Thoracic aorta (tissue), 2 donors: ENCODE results near the gene WRNIP1. TPM values are rescaled to one million over a fixed set of nuclear protein-coding genes. Genes with fewer than 3 reads are reported as not detected.

Source experiments
- ATAC-seq: fragments of 150-250 bp; one replicate; pipeline ENCODE4 v1.8.0; 2017; ENCODE audit warnings: low read depth; ENCODE audit not compliant: insufficient number of reproducible peaks, low FRiP score
- DNase-seq: peaks from one replicate; pipeline ENCODE4 v3.0.0-alpha.2; 2020; ENCODE audit warnings: low spot score
- H3K27ac ChIP-seq, 2 donors: fragments of 200-600 bp; sonication (generic); 1 replicate in 1 of 2; 2 replicates in 1 of 2; pipeline ENCODE4 v1.5.1; 2016; ENCODE audit warnings: mild to moderate bottlenecking in 2 of 2, moderate library complexity in 2 of 2
- H3K27me3 ChIP-seq: fragments of 200-600 bp; sonication (generic); replicated peaks from 2 replicates; pipeline ENCODE4 v1.6.0; 2016; ENCODE audit warnings: mild to moderate bottlenecking; ENCODE audit not compliant: insufficient read depth
- H3K36me3 ChIP-seq: fragments of 200-600 bp; sonication (generic); one replicate; pipeline ENCODE4 v1.5.1; 2016
- H3K4me1 ChIP-seq, 2 donors: fragments of 200-600 bp; sonication (generic); 1 replicate in 1 of 2; 2 replicates in 1 of 2; pipeline versions ENCODE4 v1.5.1 to v1.6.0; 2016; ENCODE audit warnings: low read depth in 2 of 2, mild to moderate bottlenecking in 1 of 2; ENCODE audit not compliant: control insufficient read depth in 1 of 2
- H3K4me3 ChIP-seq: fragments of 200-600 bp; sonication (generic); 2 replicates; pipeline ENCODE4 v1.5.1; 2016; ENCODE audit warnings: mild to moderate bottlenecking
- H3K9me3 ChIP-seq: fragments of 200-600 bp; sonication (generic); 2 replicates; pipeline ENCODE4 v1.5.1; 2016
- total RNA-seq, 2 donors: library from RNA; depleted of rRNA; stranded (reverse); fragments of >200 nt; gene quantifications; one replicate each; pipeline versions ENCODE4 v1.1.0 to v1.2.3, GENCODE V29; 2016
- TF ChIP-seq, protein P1 (sequence below): fragments of 200-600 bp; sonication (generic); IDR thresholded peaks from one replicate; pipeline ENCODE4 v1.5.1; 2019; ENCODE audit warnings: antibody characterized with exemption

WRNIP1 gene
- total RNA-seq, 2 donors from 2014 or later = 87.8 to 93.3 TPM

DNA sequence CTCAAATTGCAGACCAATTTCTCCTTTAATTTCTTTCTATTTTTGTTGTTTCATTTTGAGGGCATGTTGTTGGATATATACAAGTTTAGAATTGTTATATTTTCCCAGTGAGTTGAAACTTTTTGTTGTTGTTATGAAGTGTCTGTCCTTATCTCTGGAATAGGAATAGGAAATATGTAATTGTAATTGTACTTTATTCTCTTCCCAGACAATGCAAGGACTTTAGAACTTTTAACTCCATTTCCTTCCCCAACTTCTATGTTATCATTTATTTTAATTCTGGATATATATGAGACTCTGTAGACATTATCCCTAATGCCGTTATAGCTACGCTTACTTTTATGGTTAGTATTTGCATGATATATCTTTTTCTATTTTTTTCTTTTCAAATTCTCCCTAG lies 64.1 kb downstream of the WRNIP1 start:
- Histone ChIP-seq H3K4me1 (peaks cover 4 to 7% of the 10 kb centered on the region in 2 donors), H3K27me3 (no peaks in the 10 kb centered on the region), H3K27ac (no peak overlapping the region), H3K36me3 (peaks cover 14% of the 10 kb centered on the region), H3K4me3 (no peak overlapping the region), H3K9me3 (no peaks in the 10 kb centered on the region)
- DNase-seq (no peak), ATAC-seq (no peak)
- TF ChIP-seq, protein P1, sequence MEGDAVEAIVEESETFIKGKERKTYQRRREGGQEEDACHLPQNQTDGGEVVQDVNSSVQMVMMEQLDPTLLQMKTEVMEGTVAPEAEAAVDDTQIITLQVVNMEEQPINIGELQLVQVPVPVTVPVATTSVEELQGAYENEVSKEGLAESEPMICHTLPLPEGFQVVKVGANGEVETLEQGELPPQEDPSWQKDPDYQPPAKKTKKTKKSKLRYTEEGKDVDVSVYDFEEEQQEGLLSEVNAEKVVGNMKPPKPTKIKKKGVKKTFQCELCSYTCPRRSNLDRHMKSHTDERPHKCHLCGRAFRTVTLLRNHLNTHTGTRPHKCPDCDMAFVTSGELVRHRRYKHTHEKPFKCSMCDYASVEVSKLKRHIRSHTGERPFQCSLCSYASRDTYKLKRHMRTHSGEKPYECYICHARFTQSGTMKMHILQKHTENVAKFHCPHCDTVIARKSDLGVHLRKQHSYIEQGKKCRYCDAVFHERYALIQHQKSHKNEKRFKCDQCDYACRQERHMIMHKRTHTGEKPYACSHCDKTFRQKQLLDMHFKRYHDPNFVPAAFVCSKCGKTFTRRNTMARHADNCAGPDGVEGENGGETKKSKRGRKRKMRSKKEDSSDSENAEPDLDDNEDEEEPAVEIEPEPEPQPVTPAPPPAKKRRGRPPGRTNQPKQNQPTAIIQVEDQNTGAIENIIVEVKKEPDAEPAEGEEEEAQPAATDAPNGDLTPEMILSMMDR = no peak

DNA sequence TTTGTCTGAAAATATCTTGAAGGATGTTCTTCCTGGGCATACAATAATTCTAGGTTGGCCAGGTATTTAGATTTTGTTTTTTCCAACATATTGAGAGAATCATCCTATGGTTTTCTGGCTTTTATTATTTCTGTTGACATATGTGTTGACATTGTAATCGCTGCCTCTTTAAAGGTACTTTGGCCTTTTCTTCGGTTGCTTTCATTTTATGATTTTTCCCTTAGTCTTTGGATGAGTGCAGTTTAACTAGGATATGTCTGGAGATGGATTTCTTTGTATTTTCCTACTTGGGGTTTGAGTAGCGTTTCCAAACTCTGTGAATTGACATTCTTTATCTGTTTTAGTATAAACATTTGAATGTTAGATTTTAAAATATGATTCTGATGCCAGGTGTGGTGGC lies 65.0 kb downstream of the WRNIP1 start:
- no peaks in the 10 kb centered on the region for H3K27me3 ChIP-seq
- no peak overlapping the region for H3K4me3 ChIP-seq
- peaks cover 12% of the 10 kb centered on the region for H3K36me3 ChIP-seq
- peaks cover 4 to 7% of the 10 kb centered on the region in 2 donors for H3K4me1 ChIP-seq
- TF ChIP-seq, protein P1 = no peak
- no peak for ATAC-seq
- no peak for DNase-seq
- H3K9me3 ChIP-seq = no peaks in the 10 kb centered on the region
- no peak overlapping the region for H3K27ac ChIP-seq

DNA sequence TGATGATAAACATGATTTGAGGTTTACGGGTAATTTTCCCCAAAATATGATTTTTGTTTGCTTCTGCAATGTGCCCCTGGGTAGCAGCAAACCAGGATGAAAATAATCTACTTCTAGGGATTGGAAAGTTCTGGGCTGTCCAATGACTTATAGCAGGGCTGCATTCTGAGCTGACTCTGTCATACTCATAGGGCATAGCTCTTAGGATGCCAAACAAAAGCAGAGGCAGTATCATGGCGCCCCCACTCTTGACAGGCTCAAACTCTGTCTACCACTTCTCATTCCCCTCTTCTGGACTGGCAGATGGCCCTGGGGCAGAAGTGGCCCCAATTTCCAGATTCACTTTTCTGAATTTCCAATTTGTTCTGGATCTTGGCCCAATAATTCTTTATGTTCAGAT lies 66.2 kb downstream of the WRNIP1 start:
- TF ChIP-seq, protein P1 = no peak
- ATAC-seq (no peak), DNase-seq (no peak)
- Histone ChIP-seq H3K27me3 (no peaks in the 10 kb centered on the region), H3K4me1 (peaks cover 4 to 7% of the 10 kb centered on the region in 2 donors), H3K4me3 (no peak overlapping the region), H3K27ac (no peak overlapping the region), H3K9me3 (no peaks in the 10 kb centered on the region), H3K36me3 (peaks cover 20% of the 10 kb centered on the region)

DNA sequence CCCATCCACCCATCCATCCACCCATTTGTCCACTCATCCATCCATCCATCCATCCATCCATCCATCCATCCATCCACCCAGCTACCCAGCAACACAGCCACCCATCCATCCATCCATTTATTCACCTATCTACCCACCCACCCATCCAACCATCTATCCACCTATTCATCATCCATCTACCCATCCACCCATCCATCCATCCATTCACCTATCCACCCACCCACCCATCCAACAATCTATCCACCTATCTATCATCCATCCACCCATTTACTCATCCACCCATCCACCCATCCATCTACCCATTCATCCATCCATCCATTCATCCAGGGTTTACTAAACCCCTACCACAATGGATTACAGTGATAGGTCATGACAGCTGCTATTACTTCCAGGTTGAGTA lies 69.1 kb downstream of the WRNIP1 start:
- TF ChIP-seq, protein P1 = no peak
- ATAC-seq = no peak

More for the DNA sequence above, 69.1 kb downstream of the WRNIP1 start:
- no peak for DNase-seq
- peaks cover 31% of the 10 kb centered on the region for H3K36me3 ChIP-seq
- no peak overlapping the region for H3K27ac ChIP-seq
- no peaks in the 10 kb centered on the region for H3K27me3 ChIP-seq
- H3K4me3 ChIP-seq = no peak overlapping the region
- H3K9me3 ChIP-seq = no peaks in the 10 kb centered on the region
- peaks cover 6 to 10% of the 10 kb centered on the region in 2 donors for H3K4me1 ChIP-seq

Other genes with a start within 250 kb of the WRNIP1 start
- 1 to 10 TPM in 1 of 2 donors, under 1 TPM in 1; 0.68 to 2.0 TPM for gene MYLK4, start 14.5 kb upstream of the WRNIP1 start, total RNA-seq
- gene SERPINB1, start 76.5 kb downstream of the WRNIP1 start, total RNA-seq = 10 to 100 TPM; 41.0 to 62.3 TPM
- 10 to 100 TPM; 15.7 to 24.0 TPM for gene SERPINB9, start 137.9 kb downstream of the WRNIP1 start, total RNA-seq
- 100 to 1,000 TPM; 161 to 180 TPM for gene SERPINB6, start 206.2 kb downstream of the WRNIP1 start, total RNA-seq
- 10 to 100 TPM; 23.0 to 25.7 TPM for gene NQO2, start 234.5 kb downstream of the WRNIP1 start, total RNA-seq